HUES64 (cell line): ENCODE data around the gene CMPK1. TPM values are rescaled to one million over a fixed set of nuclear protein-coding genes. Genes with fewer than 3 reads are reported as not detected.
"Not testable (repeated sequence)": the region's sequence is repeated elsewhere in the genome, so short reads cannot be mapped to it uniquely, and the experiment has no call there.

ENCODE experiments used
- H3K27ac ChIP-seq: 2 replicates; pipeline ENCODE4 v1.7.0; 2013; ENCODE audit warnings: low read depth, low read length, inconsistent platforms
- H3K27me3 ChIP-seq: 2 replicates; pipeline ENCODE4 v1.6.1; 2013; ENCODE audit warnings: mild to moderate bottlenecking, low read length; ENCODE audit not compliant: insufficient read depth
- H3K36me3 ChIP-seq: 2 replicates; pipeline ENCODE4 v1.6.1; 2013; ENCODE audit warnings: mild to moderate bottlenecking, low read length; ENCODE audit not compliant: insufficient read depth
- H3K4me1 ChIP-seq: 2 replicates; pipeline ENCODE4 v1.6.1; 2013; ENCODE audit warnings: mild to moderate bottlenecking, low read length, moderate library complexity; ENCODE audit not compliant: insufficient read depth
- H3K4me3 ChIP-seq: 2 replicates; pipeline ENCODE4 v1.5.1; 2013; ENCODE audit warnings: mild to moderate bottlenecking, low read length, moderate library complexity
- H3K9ac ChIP-seq: 2 replicates; pipeline ENCODE4 v1.6.1; 2013; ENCODE audit warnings: mild to moderate bottlenecking, low read depth, low read length
- H3K9me3 ChIP-seq: 2 replicates; pipeline ENCODE4 v1.6.1; 2013; ENCODE audit warnings: low read depth, low read length; ENCODE audit not compliant: insufficient read depth
- WGBS: fragments of 150-250, 120-280 bp; methylation state at CpG from one replicate; pipeline ENCODE4 v1.1.7; 2013; ENCODE audit warnings: missing lambda C conversion rate; 5-methylcytosine and 5-hydroxymethylcytosine counted together
- polyA plus RNA-seq, 2 experiments: library from polyadenylated mRNA; stranded (reverse); fragments of 50-300 nt; gene quantifications; one replicate each; pipeline ENCODE4 v1.2.3, GENCODE V29; 2013

The CMPK1 gene
- 27.6 TPM for polyA plus RNA-seq (2013, experiment 1 of 2)
- 32.5 TPM for polyA plus RNA-seq (2013, experiment 2 of 2)

DNA sequence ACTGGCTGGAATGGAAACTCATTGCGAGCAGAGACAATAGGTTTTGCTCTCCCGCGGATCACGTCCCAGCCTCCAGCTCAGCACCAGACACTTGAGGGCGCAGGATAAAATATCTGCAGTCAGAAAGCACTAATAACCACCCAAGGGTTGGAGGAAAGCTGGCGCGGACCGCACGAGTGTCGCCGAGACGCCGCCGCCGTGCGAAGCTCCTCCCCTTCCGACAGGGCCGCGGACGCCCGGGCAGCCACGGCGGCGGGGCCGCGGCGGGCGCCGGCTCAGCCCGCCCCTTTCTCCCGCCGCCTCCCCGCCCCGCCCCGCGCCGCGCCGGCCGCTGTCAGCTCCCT lies at the start of gene CMPK1:
Gene CMPK1, plus strand, starts transcription at position 213 of the 344 bp plus-strand sequence. CDS start 156 bp downstream, outside the sequence.
- H3K4me3 ChIP-seq: peak within 1 kb of the TSS; percentile 98
- H3K4me1 ChIP-seq: peaks cover 5% of the 10 kb centered on the region
- no peaks in the 10 kb centered on the region for H3K36me3 ChIP-seq
- WGBS: under 1% methylated on average over 40 of the region's 40 CpGs
- H3K9me3 ChIP-seq: no peaks in the 10 kb centered on the region
- H3K27me3 ChIP-seq: no peaks in the 10 kb centered on the region
- peak within 1 kb of the TSS; percentile 90 for H3K27ac ChIP-seq
- peak within 1 kb of the TSS; percentile 93 for H3K9ac ChIP-seq

GRCh38 chr1:47288116-47288515 lies 45.5 kb upstream of the CMPK1 start:
- not testable (repeated sequence) for H3K4me1 ChIP-seq, H3K9me3 ChIP-seq, H3K9ac ChIP-seq, H3K27me3 ChIP-seq, H3K27ac ChIP-seq, H3K4me3 ChIP-seq
- H3K36me3 ChIP-seq: peaks cover 88% of the 10 kb centered on the region
- WGBS: 94% methylated on average over 2 of the region's 4 CpGs

DNA sequence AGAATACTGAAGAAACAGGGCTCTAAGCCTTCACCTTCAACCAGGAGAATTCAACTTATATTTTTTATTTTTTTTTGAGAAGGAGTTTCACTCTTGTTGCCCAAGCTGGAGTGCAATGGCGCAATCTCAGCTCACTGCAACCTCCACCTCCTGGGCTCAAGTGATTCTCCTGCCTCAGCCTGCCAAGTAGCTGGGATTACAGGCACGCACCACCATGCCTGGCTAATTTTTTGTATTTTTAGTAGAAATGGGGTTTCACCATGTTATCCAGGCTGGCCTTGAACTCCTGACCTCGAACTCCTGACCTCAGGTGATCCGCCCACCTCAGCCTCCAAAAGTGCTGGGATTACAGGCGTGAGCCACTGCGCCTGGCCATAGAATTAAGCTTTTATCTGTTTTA lies 38.7 kb upstream of the CMPK1 start:
- not testable (repeated sequence) for H3K27ac ChIP-seq, H3K4me3 ChIP-seq, H3K27me3 ChIP-seq, H3K9me3 ChIP-seq, H3K9ac ChIP-seq, H3K4me1 ChIP-seq
- peaks cover 84% of the 10 kb centered on the region for H3K36me3 ChIP-seq
- WGBS: 97% methylated on average over 6 of the region's 6 CpGs

DNA sequence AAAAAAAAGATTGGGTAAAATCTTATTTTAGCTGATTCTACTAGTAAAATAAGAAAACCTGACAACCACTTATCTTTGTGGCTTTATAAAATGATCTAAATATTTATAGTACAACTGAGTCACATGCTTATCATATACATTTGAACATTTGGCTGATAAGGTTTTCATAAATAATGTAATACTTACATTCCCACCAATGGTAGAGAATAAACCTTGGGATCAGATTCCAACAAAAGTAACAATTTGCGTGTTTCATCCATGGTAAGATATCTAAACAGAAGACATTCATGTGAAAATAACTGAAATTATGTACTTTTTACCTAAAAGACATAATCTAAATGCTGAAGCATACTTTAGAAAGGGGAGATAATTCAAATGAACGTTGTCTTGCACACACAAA lies 38.0 kb upstream of the CMPK1 start:
- H3K27me3 ChIP-seq: no peaks in the 10 kb centered on the region
- no peaks in the 10 kb centered on the region for H3K4me1 ChIP-seq
- no peak overlapping the region for H3K27ac ChIP-seq
- no peaks in the 10 kb centered on the region for H3K9me3 ChIP-seq
- WGBS: no CpG with 5 or more reads among the region's 2 CpGs
- peaks cover 85% of the 10 kb centered on the region for H3K36me3 ChIP-seq
- H3K9ac ChIP-seq: no peak overlapping the region
- no peak overlapping the region for H3K4me3 ChIP-seq

- H3K27ac ChIP-seq: no peak overlapping the region
- no peak overlapping the region for H3K9ac ChIP-seq
- H3K4me3 ChIP-seq: no peak overlapping the region
- no peaks in the 10 kb centered on the region for H3K27me3 ChIP-seq
- no peaks in the 10 kb centered on the region for H3K9me3 ChIP-seq
- no peaks in the 10 kb centered on the region for H3K4me1 ChIP-seq
- peaks cover 90% of the 10 kb centered on the region for H3K36me3 ChIP-seq
These were observed 35.4 kb upstream of the CMPK1 start for GRCh38 chr1:47298025-47298699.

DNA sequence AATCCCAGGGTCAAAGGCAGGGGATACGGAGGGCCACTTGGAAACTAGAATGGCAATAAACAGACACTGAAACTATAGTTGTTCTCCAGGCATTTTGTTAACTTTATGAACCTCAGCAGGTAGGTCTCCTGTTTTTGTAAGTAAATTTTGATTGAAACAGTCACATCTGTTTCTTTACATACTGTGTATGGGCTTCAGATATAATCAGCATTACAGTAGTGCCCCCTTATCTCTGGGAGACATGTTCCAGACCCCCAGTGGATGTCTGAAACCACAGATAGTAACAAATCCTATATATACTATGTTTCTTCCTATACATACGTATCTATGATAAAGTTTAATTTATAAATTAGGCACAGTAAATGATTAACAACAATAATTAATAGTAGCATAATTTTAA lies 31.1 kb upstream of the CMPK1 start:
- Histone ChIP-seq H3K4me1 (no peaks in the 10 kb centered on the region), H3K27ac (no peak overlapping the region), H3K36me3 (peaks cover 87% of the 10 kb centered on the region), H3K27me3 (no peaks in the 10 kb centered on the region), H3K9ac (no peak overlapping the region), H3K9me3 (no peaks in the 10 kb centered on the region), H3K4me3 (no peak overlapping the region)
- WGBS: 92% methylated on average over 1 of the region's 2 CpGs

GRCh38 chr1:47309427-47309826 lies 24.2 kb upstream of the CMPK1 start:
- H3K27ac ChIP-seq: no peak overlapping the region

DNA sequence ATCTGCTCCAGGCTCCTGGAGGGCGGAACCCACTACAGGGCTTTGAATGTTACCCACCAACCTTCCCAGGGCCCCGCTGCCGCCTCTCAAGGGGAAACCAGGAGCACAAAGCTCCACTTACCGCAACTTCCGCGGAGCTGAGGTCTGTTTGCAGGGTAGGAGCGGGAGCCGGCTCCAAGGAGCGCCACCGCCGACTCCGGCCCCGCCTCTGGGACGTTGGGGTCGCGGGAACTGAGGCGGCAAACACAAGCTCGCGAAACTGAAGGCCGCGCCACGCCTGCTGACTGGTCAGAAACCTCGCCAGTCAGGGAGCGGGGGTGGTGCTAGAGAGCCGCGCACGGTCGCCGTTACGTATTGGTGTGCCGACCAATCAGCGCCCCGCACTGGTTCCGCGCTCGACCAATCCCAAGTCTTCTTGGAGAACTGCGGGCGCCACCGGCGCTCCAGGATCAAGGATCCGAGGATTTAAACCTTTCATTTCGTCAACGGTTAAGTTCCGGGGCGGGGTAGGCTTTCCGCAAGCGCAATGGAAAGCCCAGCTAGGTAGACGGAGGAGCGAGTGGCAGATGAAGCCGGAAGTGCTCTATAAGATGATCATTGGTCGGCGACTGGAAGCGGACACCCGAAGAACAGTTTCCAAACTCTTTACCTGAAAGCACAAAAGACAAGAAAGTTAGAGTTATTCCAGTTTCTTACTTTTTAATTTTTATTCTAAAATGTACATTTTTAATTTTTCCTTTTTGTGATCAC lies 19.5 kb upstream of the CMPK1 start, which contains the start of gene STIL:
Gene STIL, minus strand, starts transcription at position 233 of the 750 bp plus-strand sequence. CDS start 3,828 bp downstream, outside the sequence.
- Histone ChIP-seq H3K36me3 (peaks cover 25% of the 10 kb centered on the region), H3K27me3 (no peaks in the 10 kb centered on the region), H3K9ac (peak within 1 kb of the TSS; percentile 90), H3K4me3 (peak within 1 kb of the TSS; percentile 93), H3K4me1 (peaks cover 3% of the 10 kb centered on the region; the same call in 1 of the 2 replicates), H3K27ac (peak within 1 kb of the TSS; percentile 95), H3K9me3 (no peaks in the 10 kb centered on the region)
- under 1% methylated on average over 54 of the region's 54 CpGs for WGBS

More at GRCh38 chr1:47309427-47309826, 24.2 kb upstream of the CMPK1 start:
- WGBS: 95% methylated on average over 4 of the region's 4 CpGs
- Histone ChIP-seq H3K4me1 (peaks cover 8% of the 10 kb centered on the region; the same call in 1 of the 2 replicates), H3K4me3 (no peak overlapping the region), H3K27me3 (no peaks in the 10 kb centered on the region), H3K36me3 (peaks cover 48% of the 10 kb centered on the region), H3K9ac (no peak overlapping the region), H3K9me3 (no peaks in the 10 kb centered on the region)

- WGBS: 92% methylated on average over 1 of the region's 1 CpG
- no peaks in the 10 kb centered on the region for H3K36me3 ChIP-seq
- no peaks in the 10 kb centered on the region for H3K27me3 ChIP-seq
- H3K27ac ChIP-seq: no peak overlapping the region
- H3K4me3 ChIP-seq: no peak overlapping the region
- no peaks in the 10 kb centered on the region for H3K4me1 ChIP-seq
- H3K9ac ChIP-seq: no peak overlapping the region
- H3K9me3 ChIP-seq: no peaks in the 10 kb centered on the region
These were observed 15.7 kb upstream of the CMPK1 start for GRCh38 chr1:47317841-47318240.

GRCh38 chr1:47319968-47320367 lies 13.6 kb upstream of the CMPK1 start:
- not testable (repeated sequence) for H3K4me3 ChIP-seq, H3K4me1 ChIP-seq, H3K9ac ChIP-seq, H3K36me3 ChIP-seq, H3K27ac ChIP-seq, H3K9me3 ChIP-seq, H3K27me3 ChIP-seq
- WGBS: 93% methylated on average over 14 of the region's 14 CpGs

DNA sequence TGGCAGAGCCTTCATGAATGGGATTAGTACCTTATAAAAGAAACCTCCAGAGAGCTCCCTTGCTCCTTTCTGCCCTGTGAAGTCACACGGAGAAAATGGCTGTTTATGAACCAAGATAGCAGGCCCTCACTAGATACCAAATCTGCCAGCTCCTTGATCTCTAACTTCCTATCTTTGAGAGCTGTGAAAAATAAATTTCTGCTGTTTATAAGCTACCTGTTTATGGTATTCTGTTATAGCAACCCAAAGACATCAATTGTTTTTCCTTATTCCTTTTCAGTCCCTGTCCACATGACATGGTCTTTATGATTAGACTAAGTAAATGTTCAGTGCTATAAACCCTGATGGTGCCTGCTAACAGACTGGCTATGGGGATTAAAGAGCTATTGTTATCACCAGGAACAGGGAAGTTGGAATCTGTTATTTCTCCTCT lies 10.0 kb upstream of the CMPK1 start:
- Histone ChIP-seq H3K36me3 (no peaks in the 10 kb centered on the region), H3K4me1 (no peaks in the 10 kb centered on the region), H3K9me3 (no peaks in the 10 kb centered on the region), H3K27ac (no peak overlapping the region), H3K27me3 (no peaks in the 10 kb centered on the region), H3K4me3 (no peak overlapping the region), H3K9ac (no peak overlapping the region)
- 50% methylated on average over 1 of the region's 1 CpG for WGBS
